ENCODE measurements around the gene NTN4.

DNA sequence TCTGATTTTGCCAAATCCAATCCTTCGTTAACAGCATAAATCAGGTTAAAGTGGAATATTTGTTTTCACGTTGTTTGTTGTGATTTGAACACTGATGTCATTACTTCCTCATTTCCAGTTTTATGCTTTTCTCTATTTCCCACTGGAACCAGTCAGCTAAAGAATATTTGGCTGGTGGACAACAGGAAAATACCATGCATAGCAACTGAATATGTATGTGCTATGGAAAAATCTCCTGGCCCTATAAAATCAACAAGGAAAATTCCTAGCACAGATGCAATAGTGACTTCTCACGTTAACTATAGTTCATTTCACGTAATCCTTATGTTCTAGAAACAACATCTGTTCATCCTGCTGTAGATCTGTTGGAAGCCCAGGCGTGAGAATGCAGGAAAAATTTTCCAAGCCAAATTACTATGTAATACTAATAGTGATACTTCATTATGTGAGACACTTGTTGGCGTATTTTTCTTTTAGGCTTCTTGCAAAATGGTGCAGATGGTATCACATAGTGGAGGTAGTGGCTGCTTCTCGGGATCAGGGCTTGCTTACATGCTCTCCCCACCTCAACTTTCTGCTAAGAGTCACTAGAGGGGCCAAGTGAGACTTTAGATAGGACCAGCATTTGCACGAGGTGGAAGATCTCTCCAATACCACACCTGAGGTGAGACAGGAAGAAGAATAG, 153.0 kb downstream of the NTN4 start:
- no peak for TF ChIP-seq POLR2A (IDR thresholded peaks at IDR 0.05; ENCODE audit: low read length)
- TF ChIP-seq GATA1 (IDR thresholded peaks at IDR 0.05; ENCODE audit: low read depth, low read length) = no peak

All from erythroblast (primary cell).